Stimulated activated CD4-positive, alpha-beta T cell treated with anti-CD3 and anti-CD28 coated beads, TNF-alpha, amount 100 ng/mL, for 24 hours (primary cell): Measurements from ENCODE around the gene XPO6.

Experiments used
- DNase-seq, 3 experiments: peaks; one replicate each; pipeline ENCODE4 v3.0.0-alpha.2; 2020; ENCODE audit warnings: low read depth in 3 of 3

The XPO6 gene

GRCh38 chr16:28208131-28208530 is 3.6 kb downstream of the XPO6 start:
- DNase-seq = no peak

- no peak for DNase-seq
Measured at GRCh38 chr16:28207399-28207798, 4.4 kb downstream of the XPO6 start.

- no peak for DNase-seq
Measured at GRCh38 chr16:28205974-28206373, 5.8 kb downstream of the XPO6 start.

- DNase-seq = no peak
Measured at GRCh38 chr16:28205117-28205899, 6.5 kb downstream of the XPO6 start.

GRCh38 chr16:28204622-28205021 is 7.1 kb downstream of the XPO6 start:
- DNase-seq = no peak

GRCh38 chr16:28204204-28204603 is 7.6 kb downstream of the XPO6 start:
- no peak for DNase-seq

- peak in 1 of 3 experiments; percentile 28 for DNase-seq
Measured at GRCh38 chr16:28202147-28202746, 9.5 kb downstream of the XPO6 start.

GRCh38 chr16:28200661-28201060 is 11.1 kb downstream of the XPO6 start:
- DNase-seq = no peak

- no peak for DNase-seq
Measured at GRCh38 chr16:28196387-28196987, 15.3 kb downstream of the XPO6 start.

- no peak for DNase-seq
Measured at GRCh38 chr16:28195859-28196258, 15.9 kb downstream of the XPO6 start.

- peak in 1 of 3 experiments; percentile 34 for DNase-seq
Measured at GRCh38 chr16:28193530-28194423, 18.0 kb downstream of the XPO6 start.

- peak; percentile 48 to 67 (median 55) for DNase-seq
Measured at GRCh38 chr16:28192806-28193529, 18.8 kb downstream of the XPO6 start.

GRCh38 chr16:28191364-28191960 is 20.3 kb downstream of the XPO6 start:
- no peak for DNase-seq

- DNase-seq = no peak
Measured at GRCh38 chr16:28189245-28189644, 22.5 kb downstream of the XPO6 start.

- DNase-seq = no peak
Measured at GRCh38 chr16:28188085-28188916, 23.5 kb downstream of the XPO6 start.

- DNase-seq = no peak
Measured at GRCh38 chr16:28187595-28188004, 24.2 kb downstream of the XPO6 start.

GRCh38 chr16:28186752-28187151 is 25.0 kb downstream of the XPO6 start:
- DNase-seq = no peak

- no peak for DNase-seq
Measured at GRCh38 chr16:28185696-28186095, 26.1 kb downstream of the XPO6 start.

- no peak for DNase-seq
Measured at GRCh38 chr16:28184625-28185024, 27.1 kb downstream of the XPO6 start.

GRCh38 chr16:28183930-28184329 is 27.8 kb downstream of the XPO6 start:
- no peak for DNase-seq
